ENCODE data around the gene OR6C2.
"Not testable (repeated sequence)": the region's sequence is repeated elsewhere in the genome, so short reads cannot be mapped to it uniquely, and the experiment has no call there.

OR6C2 gene

DNA sequence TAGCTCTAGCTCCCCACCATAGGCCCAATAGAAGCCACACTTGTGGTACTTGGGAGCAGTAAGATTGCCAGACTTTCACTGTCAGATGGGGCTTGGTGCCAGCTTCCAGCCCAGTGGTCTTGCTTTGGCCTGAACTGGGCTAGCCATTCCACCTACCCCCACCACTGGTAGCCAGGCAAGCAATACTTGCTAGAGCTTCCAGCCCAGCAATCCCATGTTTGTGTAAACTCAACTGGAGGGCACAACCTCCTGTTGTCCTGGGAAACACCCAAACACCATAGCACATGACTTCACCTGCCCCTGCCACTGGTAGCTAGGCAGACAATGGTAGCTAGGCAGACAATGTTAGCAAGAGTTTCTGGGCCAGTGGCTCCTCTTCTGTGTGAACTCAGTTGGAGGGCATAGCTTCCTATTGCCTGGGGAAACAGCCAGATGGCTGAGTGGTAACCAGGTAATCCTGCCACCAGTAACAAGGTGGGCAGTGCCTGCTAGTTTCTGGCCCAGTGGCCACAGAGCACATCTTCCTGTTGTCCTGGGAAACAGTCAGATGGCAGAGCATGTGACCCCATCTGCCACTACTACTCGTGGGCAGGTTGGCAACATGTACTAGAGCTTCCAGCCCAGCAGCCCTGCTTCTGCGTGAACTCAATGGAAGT, 23.4 kb upstream of the OR6C2 start:
- Histone ChIP-seq H3K4me3 (ENCODE audit: low read depth in 1 of 5, low read length in 5 of 5) (no peak overlapping the region), H3K9ac (ENCODE audit: low read length in 5 of 5) (no peak overlapping the region)

DNA sequence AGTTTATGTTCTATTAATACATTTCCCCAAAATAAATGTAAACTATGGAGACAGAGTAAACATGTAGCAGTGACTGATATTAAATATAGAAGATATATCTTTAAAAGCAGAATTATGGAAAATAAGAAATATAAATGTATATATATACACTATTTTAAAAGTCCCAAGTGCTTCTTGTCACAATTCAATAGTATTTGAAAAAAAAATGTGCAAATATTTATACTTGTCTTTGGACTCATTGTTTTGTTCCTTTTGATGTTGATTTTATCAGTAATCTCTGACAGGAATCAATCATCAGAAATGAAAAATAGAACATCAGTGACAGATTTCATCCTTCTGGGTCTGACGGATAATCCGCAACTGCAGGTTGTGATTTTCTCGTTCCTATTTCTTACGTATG, 17.9 kb upstream of the OR6C2 start, which contains the start of gene OR6C76:
Gene OR6C76 (plus strand): TSS at position 301 of the 400 bp plus-strand sequence. CDS start 0 bp downstream, at position 301.
- H3K9me3 ChIP-seq (ENCODE audit: control insufficient read depth in 5 of 5, low read length in 5 of 5), result no peaks in the 10 kb centered on the region
- H3K27me3 ChIP-seq (ENCODE audit: control insufficient read depth in 5 of 5, insufficient read depth in 4 of 5, low read length in 5 of 5), result no peaks in the 10 kb centered on the region
- no peaks in the 10 kb centered on the region for H3K36me3 ChIP-seq (ENCODE audit: control insufficient read depth in 5 of 5, insufficient read depth in 5 of 5, low read length in 5 of 5)
- H3K27ac ChIP-seq (ENCODE audit: low read depth, low read length), result no peak within 1 kb of the TSS
- no peak within 1 kb of the TSS for H3K4me3 ChIP-seq (ENCODE audit: low read depth in 1 of 5, low read length in 5 of 5)
- H3K4me1 ChIP-seq (ENCODE audit: control insufficient read depth in 5 of 5, insufficient read depth in 5 of 5, low read length in 5 of 5), result no peaks in the 10 kb centered on the region
- H3K9ac ChIP-seq (ENCODE audit: low read length in 5 of 5), result no peak within 1 kb of the TSS

More for the DNA sequence above, 23.4 kb upstream of the OR6C2 start:
- Histone ChIP-seq H3K27me3 (ENCODE audit: control insufficient read depth in 5 of 5, insufficient read depth in 4 of 5, low read length in 5 of 5) (no peaks in the 10 kb centered on the region), H3K4me1 (ENCODE audit: control insufficient read depth in 5 of 5, insufficient read depth in 5 of 5, low read length in 5 of 5) (no peaks in the 10 kb centered on the region), H3K27ac (ENCODE audit: low read depth, low read length) (no peak overlapping the region), H3K36me3 (ENCODE audit: control insufficient read depth in 5 of 5, insufficient read depth in 5 of 5, low read length in 5 of 5) (no peaks in the 10 kb centered on the region), H3K9me3 (ENCODE audit: control insufficient read depth in 5 of 5, low read length in 5 of 5) (no peaks in the 10 kb centered on the region)

DNA sequence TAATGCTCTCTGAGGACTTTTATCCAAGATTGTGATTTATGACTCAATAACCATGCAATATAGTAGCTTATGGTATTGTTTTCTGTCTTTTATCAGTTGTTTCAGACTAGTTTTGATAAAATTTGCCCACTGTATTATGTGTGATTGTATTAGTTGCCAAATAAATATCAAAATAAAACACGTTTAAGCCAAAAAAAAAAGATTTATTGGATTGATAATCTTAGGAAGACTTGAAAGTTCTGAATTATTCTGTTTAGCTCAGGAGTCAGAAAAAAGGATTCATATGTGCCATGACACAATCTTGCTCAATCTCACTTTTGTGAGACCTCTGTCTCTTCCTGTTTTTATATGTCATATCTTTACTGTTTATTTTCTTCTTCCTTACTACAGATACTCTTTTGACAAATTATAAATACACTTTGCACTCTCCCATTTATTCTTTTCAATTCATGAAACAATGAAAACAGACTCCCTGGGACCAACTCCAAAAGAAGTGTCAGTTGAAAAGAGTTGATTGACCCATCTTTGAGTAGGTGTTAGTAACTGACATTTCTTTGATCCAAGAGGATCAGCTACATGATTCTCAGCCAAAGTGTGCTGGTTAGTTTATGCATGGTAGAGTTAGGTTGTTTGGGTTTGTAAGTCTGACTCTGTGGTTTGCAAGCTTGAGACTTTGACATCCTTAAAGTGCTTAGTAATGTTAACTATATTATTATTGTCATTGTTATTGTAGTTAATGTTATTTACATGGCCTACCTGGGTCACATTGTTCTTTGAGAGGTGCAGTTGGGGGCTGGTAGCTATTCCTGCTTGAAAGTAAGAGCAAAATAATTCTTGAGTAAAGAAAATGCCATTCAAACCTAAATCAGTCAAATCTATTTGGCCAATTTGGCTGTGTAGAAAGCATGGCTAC, 15.3 kb upstream of the OR6C2 start:
- Histone ChIP-seq H3K27ac (ENCODE audit: low read depth, low read length) (no peak overlapping the region), H3K9ac (ENCODE audit: low read length in 5 of 5) (no peak overlapping the region), H3K9me3 (ENCODE audit: control insufficient read depth in 5 of 5, low read length in 5 of 5) (no peaks in the 10 kb centered on the region), H3K36me3 (ENCODE audit: control insufficient read depth in 5 of 5, insufficient read depth in 5 of 5, low read length in 5 of 5) (no peaks in the 10 kb centered on the region), H3K4me1 (ENCODE audit: control insufficient read depth in 5 of 5, insufficient read depth in 5 of 5, low read length in 5 of 5) (no peaks in the 10 kb centered on the region), H3K4me3 (ENCODE audit: low read depth in 1 of 5, low read length in 5 of 5) (no peak overlapping the region), H3K27me3 (ENCODE audit: control insufficient read depth in 5 of 5, insufficient read depth in 4 of 5, low read length in 5 of 5) (no peaks in the 10 kb centered on the region)

DNA sequence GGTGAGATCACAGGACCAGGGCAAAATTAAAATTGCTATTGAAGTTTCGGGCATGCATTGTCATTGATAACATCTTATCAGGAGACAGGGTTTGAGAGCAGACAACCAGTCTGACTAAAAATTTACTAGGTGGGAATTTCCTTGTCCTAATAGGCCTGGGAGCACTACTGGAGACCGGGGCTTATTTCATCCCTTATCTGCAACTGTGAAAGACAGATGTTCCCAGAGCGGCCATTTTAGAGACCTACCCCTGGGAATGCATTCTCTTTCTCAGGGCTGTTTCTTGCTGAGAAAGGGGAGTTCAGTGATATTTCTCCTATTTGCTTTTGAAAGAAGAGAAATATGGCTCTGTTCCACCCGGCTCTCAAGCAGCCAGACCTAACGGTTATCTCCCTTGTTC, 2.6 kb upstream of the OR6C2 start:
- H3K4me3 ChIP-seq (ENCODE audit: low read depth in 1 of 5, low read length in 5 of 5); H3K27ac ChIP-seq (ENCODE audit: low read depth, low read length); H3K9ac ChIP-seq (ENCODE audit: low read length in 5 of 5); H3K4me1 ChIP-seq (ENCODE audit: control insufficient read depth in 5 of 5, insufficient read depth in 5 of 5, low read length in 5 of 5); H3K36me3 ChIP-seq (ENCODE audit: control insufficient read depth in 5 of 5, insufficient read depth in 5 of 5, low read length in 5 of 5); H3K9me3 ChIP-seq (ENCODE audit: control insufficient read depth in 5 of 5, low read length in 5 of 5); H3K27me3 ChIP-seq (ENCODE audit: control insufficient read depth in 5 of 5, insufficient read depth in 4 of 5, low read length in 5 of 5): not testable (repeated sequence)

DNA sequence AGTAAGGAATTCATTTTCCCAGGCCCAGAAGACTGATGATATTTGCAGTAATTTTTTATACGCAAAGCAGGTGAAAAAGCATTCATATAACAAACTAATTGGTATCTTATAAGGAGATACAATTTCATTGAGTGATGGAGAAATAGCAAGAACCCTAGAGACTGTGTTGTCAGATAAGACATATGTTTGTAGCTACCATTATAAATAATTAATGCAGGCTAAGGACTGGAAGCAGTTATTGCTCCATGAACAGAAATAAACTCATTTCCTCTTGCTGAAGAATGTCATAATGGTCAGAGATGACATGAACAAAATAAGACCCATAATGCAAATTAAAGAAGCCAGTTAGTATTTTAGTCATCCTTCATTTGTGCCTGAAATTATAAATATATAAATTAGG, 1.5 kb downstream of the OR6C2 start:
- Histone ChIP-seq H3K36me3 (ENCODE audit: control insufficient read depth in 5 of 5, insufficient read depth in 5 of 5, low read length in 5 of 5) (no peaks in the 10 kb centered on the region), H3K4me3 (ENCODE audit: low read depth in 1 of 5, low read length in 5 of 5) (no peak overlapping the region), H3K9ac (ENCODE audit: low read length in 5 of 5) (no peak overlapping the region), H3K4me1 (ENCODE audit: control insufficient read depth in 5 of 5, insufficient read depth in 5 of 5, low read length in 5 of 5) (no peaks in the 10 kb centered on the region), H3K27me3 (ENCODE audit: control insufficient read depth in 5 of 5, insufficient read depth in 4 of 5, low read length in 5 of 5) (no peaks in the 10 kb centered on the region), H3K27ac (ENCODE audit: low read depth, low read length) (no peak overlapping the region), H3K9me3 (ENCODE audit: control insufficient read depth in 5 of 5, low read length in 5 of 5) (peaks cover 0 to 5% (median 2%) of the 10 kb centered on the region in 5 donors)

DNA sequence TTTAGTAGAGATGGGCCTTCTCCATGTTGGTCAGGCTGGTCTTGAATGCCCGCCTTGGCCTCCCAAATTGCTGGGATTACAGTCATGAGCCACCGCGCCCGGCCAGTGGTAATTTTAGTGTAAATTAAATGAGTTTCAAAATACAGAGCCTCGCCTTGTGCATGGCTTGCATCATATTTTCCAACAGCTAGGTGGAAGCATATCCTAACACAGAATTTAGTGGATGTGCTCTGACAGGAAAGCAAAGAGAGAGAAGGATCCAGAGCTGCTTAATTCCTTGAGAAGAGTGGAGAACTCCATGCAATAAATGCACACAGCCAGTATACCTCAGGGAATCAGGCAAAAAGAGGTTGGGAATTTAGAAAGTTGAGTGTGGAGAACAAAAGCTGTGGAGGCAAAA, 2.5 kb downstream of the OR6C2 start:
- Histone ChIP-seq H3K27me3 (ENCODE audit: control insufficient read depth in 5 of 5, insufficient read depth in 4 of 5, low read length in 5 of 5) (no peaks in the 10 kb centered on the region), H3K9ac (ENCODE audit: low read length in 5 of 5) (no peak overlapping the region), H3K9me3 (ENCODE audit: control insufficient read depth in 5 of 5, low read length in 5 of 5) (peaks cover 0 to under 1% (median 0%) of the 10 kb centered on the region in 5 donors), H3K4me1 (ENCODE audit: control insufficient read depth in 5 of 5, insufficient read depth in 5 of 5, low read length in 5 of 5) (no peaks in the 10 kb centered on the region), H3K36me3 (ENCODE audit: control insufficient read depth in 5 of 5, insufficient read depth in 5 of 5, low read length in 5 of 5) (no peaks in the 10 kb centered on the region), H3K27ac (ENCODE audit: low read depth, low read length) (no peak overlapping the region), H3K4me3 (ENCODE audit: low read depth in 1 of 5, low read length in 5 of 5) (no peak overlapping the region)

DNA sequence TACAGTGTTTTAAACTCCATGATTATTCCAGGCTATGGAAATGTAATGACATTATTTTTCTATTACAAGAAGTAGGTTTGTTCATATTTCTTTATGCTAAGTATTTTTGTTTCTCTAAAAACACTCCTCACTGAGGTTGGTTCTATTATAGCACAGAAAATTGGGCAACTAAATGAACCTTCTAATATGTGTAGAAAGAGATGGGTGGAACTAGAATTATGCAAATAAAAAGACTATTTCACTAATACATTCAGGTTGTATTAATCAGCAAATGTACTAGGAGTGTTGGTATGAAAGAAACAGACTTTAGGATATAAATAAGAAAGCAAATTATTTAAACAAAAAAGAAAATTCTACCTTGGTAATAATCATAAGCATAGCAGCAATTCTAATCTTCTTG, 4.9 kb downstream of the OR6C2 start:
- Histone ChIP-seq H3K9me3 (ENCODE audit: control insufficient read depth in 5 of 5, low read length in 5 of 5) (no peaks in the 10 kb centered on the region), H3K27me3 (ENCODE audit: control insufficient read depth in 5 of 5, insufficient read depth in 4 of 5, low read length in 5 of 5) (no peaks in the 10 kb centered on the region), H3K9ac (ENCODE audit: low read length in 5 of 5) (no peak overlapping the region), H3K4me1 (ENCODE audit: control insufficient read depth in 5 of 5, insufficient read depth in 5 of 5, low read length in 5 of 5) (no peaks in the 10 kb centered on the region), H3K27ac (ENCODE audit: low read depth, low read length) (no peak overlapping the region), H3K4me3 (ENCODE audit: low read depth in 1 of 5, low read length in 5 of 5) (no peak overlapping the region), H3K36me3 (ENCODE audit: control insufficient read depth in 5 of 5, insufficient read depth in 5 of 5, low read length in 5 of 5) (no peaks in the 10 kb centered on the region)

DNA sequence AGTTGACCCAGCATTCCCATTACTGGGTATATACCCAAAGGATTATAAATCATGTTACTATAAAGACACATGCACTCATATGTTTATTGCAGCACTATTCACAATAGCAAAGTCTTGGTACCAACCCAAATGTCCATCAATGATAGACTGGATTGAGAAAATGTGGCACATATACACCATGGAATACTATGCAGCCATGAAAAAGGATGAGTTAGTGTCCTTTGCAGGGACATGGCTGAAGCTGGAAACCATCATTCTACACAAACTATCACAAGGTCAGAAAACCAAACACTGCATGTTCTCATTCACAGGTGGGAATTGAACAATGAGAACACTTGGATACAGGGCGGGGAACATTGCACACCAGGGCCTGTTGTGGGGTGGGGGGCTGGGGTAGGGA, 21.1 kb downstream of the OR6C2 start:
- H3K4me1 ChIP-seq (ENCODE audit: control insufficient read depth in 5 of 5, insufficient read depth in 5 of 5, low read length in 5 of 5); H3K9ac ChIP-seq (ENCODE audit: low read length in 5 of 5); H3K27ac ChIP-seq (ENCODE audit: low read depth, low read length); H3K4me3 ChIP-seq (ENCODE audit: low read depth in 1 of 5, low read length in 5 of 5); H3K9me3 ChIP-seq (ENCODE audit: control insufficient read depth in 5 of 5, low read length in 5 of 5); H3K27me3 ChIP-seq (ENCODE audit: control insufficient read depth in 5 of 5, insufficient read depth in 4 of 5, low read length in 5 of 5); H3K36me3 ChIP-seq (ENCODE audit: control insufficient read depth in 5 of 5, insufficient read depth in 5 of 5, low read length in 5 of 5): not testable (repeated sequence)

DNA sequence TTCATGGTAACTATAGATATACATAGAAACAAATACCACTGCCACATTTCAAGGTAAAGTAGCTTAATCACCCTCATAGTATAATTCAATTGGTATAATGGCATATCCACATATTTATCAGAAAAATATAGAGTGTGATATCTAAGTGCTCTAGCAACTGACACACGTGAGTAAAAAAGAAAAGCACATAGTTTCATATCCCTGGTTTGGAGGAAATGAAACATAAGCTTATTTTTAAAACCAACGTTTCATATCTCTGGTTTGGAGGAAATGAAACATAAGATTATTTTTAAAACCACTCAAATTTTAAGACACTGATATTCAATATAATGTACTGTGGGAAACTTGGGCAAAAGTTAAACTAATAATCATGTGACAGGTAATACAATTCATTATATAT, 24.0 kb downstream of the OR6C2 start:
- no peaks in the 10 kb centered on the region for H3K4me1 ChIP-seq (ENCODE audit: control insufficient read depth in 5 of 5, insufficient read depth in 5 of 5, low read length in 5 of 5)
- no peaks in the 10 kb centered on the region for H3K9me3 ChIP-seq (ENCODE audit: control insufficient read depth in 5 of 5, low read length in 5 of 5)
- H3K36me3 ChIP-seq (ENCODE audit: control insufficient read depth in 5 of 5, insufficient read depth in 5 of 5, low read length in 5 of 5), result no peaks in the 10 kb centered on the region
- H3K4me3 ChIP-seq (ENCODE audit: low read depth in 1 of 5, low read length in 5 of 5), result no peak overlapping the region
- H3K9ac ChIP-seq (ENCODE audit: low read length in 5 of 5), result no peak overlapping the region
- H3K27me3 ChIP-seq (ENCODE audit: control insufficient read depth in 5 of 5, insufficient read depth in 4 of 5, low read length in 5 of 5), result no peaks in the 10 kb centered on the region
- H3K27ac ChIP-seq (ENCODE audit: low read depth, low read length), result no peak overlapping the region

DNA sequence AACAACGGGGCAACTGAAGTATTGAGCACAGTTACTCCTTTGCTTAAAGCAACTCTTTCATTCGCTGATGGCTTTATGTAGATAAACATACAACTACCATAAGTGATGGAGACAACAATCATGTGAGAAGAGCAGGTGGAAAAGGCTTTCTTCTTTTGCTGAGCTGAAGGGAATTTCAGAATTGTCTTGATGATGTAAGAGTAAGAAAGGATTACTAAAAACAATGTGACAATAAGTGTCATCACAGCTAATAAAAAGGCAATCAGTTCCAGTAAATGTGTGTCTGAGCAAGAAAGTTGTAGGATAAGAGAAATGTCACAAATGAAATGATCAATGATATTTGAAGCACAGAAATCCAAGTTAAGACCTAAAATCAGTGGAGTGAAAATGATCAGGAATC, 25.4 kb downstream of the OR6C2 start:
- Histone ChIP-seq H3K9me3 (ENCODE audit: control insufficient read depth in 5 of 5, low read length in 5 of 5) (no peaks in the 10 kb centered on the region), H3K4me1 (ENCODE audit: control insufficient read depth in 5 of 5, insufficient read depth in 5 of 5, low read length in 5 of 5) (no peaks in the 10 kb centered on the region), H3K36me3 (ENCODE audit: control insufficient read depth in 5 of 5, insufficient read depth in 5 of 5, low read length in 5 of 5) (no peaks in the 10 kb centered on the region), H3K27ac (ENCODE audit: low read depth, low read length) (no peak overlapping the region), H3K27me3 (ENCODE audit: control insufficient read depth in 5 of 5, insufficient read depth in 4 of 5, low read length in 5 of 5) (no peaks in the 10 kb centered on the region), H3K4me3 (ENCODE audit: low read depth in 1 of 5, low read length in 5 of 5) (no peak overlapping the region), H3K9ac (ENCODE audit: low read length in 5 of 5) (no peak overlapping the region)
